ENCODE results near the gene GATB.

- TF ChIP-seq, protein P1, sequence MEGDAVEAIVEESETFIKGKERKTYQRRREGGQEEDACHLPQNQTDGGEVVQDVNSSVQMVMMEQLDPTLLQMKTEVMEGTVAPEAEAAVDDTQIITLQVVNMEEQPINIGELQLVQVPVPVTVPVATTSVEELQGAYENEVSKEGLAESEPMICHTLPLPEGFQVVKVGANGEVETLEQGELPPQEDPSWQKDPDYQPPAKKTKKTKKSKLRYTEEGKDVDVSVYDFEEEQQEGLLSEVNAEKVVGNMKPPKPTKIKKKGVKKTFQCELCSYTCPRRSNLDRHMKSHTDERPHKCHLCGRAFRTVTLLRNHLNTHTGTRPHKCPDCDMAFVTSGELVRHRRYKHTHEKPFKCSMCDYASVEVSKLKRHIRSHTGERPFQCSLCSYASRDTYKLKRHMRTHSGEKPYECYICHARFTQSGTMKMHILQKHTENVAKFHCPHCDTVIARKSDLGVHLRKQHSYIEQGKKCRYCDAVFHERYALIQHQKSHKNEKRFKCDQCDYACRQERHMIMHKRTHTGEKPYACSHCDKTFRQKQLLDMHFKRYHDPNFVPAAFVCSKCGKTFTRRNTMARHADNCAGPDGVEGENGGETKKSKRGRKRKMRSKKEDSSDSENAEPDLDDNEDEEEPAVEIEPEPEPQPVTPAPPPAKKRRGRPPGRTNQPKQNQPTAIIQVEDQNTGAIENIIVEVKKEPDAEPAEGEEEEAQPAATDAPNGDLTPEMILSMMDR (conservative IDR thresholded peaks at IDR 0.05; ENCODE audit: low read depth in 2 of 2) = no peak
- TF ChIP-seq EZH2 (IDR thresholded peaks at IDR 0.05; ENCODE audit: low read depth, unreplicated experiment) = no peak
- TF ChIP-seq POLR2AphosphoS5 (IDR thresholded peaks at IDR 0.05; ENCODE audit: low read depth) = no peak
- TF ChIP-seq ZNF114 (CRISPR knock-in tag; IDR thresholded peaks at IDR 0.05) = no peak
- no peak for TF ChIP-seq EZH2phosphoT487 (IDR thresholded peaks at IDR 0.05; ENCODE audit: unreplicated experiment)
- TF ChIP-seq ZNF331 (CRISPR knock-in tag; IDR thresholded peaks at IDR 0.05; ENCODE audit: low read depth) = no peak
- no peak for TF ChIP-seq REST (IDR thresholded peaks at IDR 0.05; ENCODE audit: unreplicated experiment)
Measured at GRCh38 chr4:151771664-151772063, 10.9 kb upstream of the GATB start.
